Measurements from ENCODE around the gene SMCO1.

The SMCO1 gene

DNA sequence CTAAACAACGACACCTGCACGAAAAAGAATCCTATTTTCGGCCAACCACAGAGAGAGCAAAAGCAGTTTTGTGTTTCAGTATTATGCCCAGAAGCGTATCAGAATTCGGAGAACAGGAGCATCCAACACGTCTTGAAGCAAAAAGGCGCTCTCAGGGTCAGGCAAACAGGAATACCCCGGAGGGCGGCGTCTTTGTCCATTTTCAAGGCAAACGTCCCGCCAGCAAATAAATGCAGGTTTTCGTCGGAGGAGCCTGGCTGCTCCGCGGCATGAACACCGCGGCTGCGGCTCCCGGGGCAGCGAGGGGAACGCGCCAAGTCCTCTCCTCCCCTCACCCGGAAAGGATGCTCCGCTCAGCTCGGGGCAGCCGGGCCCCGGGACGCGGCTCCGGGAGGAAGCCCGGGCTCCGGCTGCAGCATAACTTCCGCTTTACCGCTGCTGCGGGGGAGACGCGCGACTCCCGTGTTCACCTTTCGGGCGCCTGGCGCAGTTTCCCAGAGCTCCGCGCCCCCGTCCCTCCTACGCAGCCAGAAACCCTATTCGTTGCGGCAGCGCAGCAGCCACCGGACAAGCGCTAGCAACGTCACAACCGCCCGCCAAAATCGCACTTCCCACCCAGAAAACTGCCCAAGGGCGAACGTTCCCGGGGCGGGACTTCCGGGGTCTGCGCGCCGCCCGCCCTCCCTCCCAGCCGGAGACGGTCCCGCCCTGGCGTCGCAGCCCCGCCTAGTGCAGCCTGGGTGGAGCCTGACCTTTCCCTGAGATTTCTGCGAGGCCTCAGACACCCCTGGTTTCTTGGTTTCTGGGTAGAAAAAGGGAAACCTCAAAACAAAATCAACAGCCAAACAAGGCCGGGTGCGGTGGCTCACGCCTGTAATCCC is 11.7 kb downstream of the SMCO1 start, which contains the start of gene RNF168 (continued):
- TF ChIP-seq TCF7L2 (IDR thresholded peaks at IDR 0.05; ENCODE audit: borderline replicate concordance, low read depth, low read length) (no peak), ZNF624 (tag by site-specific recombination; IDR thresholded peaks at IDR 0.05) (no peak), ZXDB (tag by site-specific recombination; IDR thresholded peaks at IDR 0.05) (peak; percentile 76), HOXD13 (CRISPR knock-in tag; IDR thresholded peaks at IDR 0.05; ENCODE audit: borderline replicate concordance) (no peak), KLF9 (tag by site-specific recombination; IDR thresholded peaks at IDR 0.05; ENCODE audit: low read depth) (peak; percentile 48), ZNF660 (tag by site-specific recombination; IDR thresholded peaks at IDR 0.05) (no peak; the same call in 1 of the 2 replicates), ZNF394 (tag by site-specific recombination; IDR thresholded peaks at IDR 0.05; ENCODE audit: borderline replicate concordance) (peak; percentile 19; the same call in 1 of the 2 replicates), ZNF843 (tag by site-specific recombination; IDR thresholded peaks at IDR 0.05) (no peak), ZNF416 (tag by site-specific recombination; IDR thresholded peaks at IDR 0.05) (no peak), ZNF138 (tag by site-specific recombination; IDR thresholded peaks at IDR 0.05; ENCODE audit: borderline replicate concordance) (no peak), ZNF623 (tag by site-specific recombination; IDR thresholded peaks at IDR 0.05) (no peak), ZNF302 (tag by site-specific recombination; IDR thresholded peaks at IDR 0.05; ENCODE audit: low read depth) (no peak), ZNF266 (tag by site-specific recombination; IDR thresholded peaks at IDR 0.05; ENCODE audit: low read depth) (no peak), WT1 (tag by site-specific recombination; IDR thresholded peaks at IDR 0.05) (peak; percentile 57; the same call in 1 of the 2 replicates), ZNF423 (tag by site-specific recombination; IDR thresholded peaks at IDR 0.05) (no peak), ZNF23 (tag by site-specific recombination; IDR thresholded peaks at IDR 0.05; ENCODE audit: borderline replicate concordance) (no peak), ZNF76 (tag by site-specific recombination; IDR thresholded peaks at IDR 0.05; ENCODE audit: borderline replicate concordance, low read depth) (peak; percentile 85; the same call in 1 of the 2 replicates), ZNF791 (tag by site-specific recombination; IDR thresholded peaks at IDR 0.05) (no peak), ZNF184 (tag by site-specific recombination; IDR thresholded peaks at IDR 0.05) (no peak), ZNF211 (tag by site-specific recombination; IDR thresholded peaks at IDR 0.05; ENCODE audit: low read depth) (no peak), HOXC10 (CRISPR knock-in tag; IDR thresholded peaks at IDR 0.05) (no peak)
- TF ChIP-seq, protein P1, sequence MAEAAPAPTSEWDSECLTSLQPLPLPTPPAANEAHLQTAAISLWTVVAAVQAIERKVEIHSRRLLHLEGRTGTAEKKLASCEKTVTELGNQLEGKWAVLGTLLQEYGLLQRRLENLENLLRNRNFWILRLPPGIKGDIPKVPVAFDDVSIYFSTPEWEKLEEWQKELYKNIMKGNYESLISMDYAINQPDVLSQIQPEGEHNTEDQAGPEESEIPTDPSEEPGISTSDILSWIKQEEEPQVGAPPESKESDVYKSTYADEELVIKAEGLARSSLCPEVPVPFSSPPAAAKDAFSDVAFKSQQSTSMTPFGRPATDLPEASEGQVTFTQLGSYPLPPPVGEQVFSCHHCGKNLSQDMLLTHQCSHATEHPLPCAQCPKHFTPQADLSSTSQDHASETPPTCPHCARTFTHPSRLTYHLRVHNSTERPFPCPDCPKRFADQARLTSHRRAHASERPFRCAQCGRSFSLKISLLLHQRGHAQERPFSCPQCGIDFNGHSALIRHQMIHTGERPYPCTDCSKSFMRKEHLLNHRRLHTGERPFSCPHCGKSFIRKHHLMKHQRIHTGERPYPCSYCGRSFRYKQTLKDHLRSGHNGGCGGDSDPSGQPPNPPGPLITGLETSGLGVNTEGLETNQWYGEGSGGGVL (tag by site-specific recombination; IDR thresholded peaks at IDR 0.05), result no peak
- TF ChIP-seq, protein P2, sequence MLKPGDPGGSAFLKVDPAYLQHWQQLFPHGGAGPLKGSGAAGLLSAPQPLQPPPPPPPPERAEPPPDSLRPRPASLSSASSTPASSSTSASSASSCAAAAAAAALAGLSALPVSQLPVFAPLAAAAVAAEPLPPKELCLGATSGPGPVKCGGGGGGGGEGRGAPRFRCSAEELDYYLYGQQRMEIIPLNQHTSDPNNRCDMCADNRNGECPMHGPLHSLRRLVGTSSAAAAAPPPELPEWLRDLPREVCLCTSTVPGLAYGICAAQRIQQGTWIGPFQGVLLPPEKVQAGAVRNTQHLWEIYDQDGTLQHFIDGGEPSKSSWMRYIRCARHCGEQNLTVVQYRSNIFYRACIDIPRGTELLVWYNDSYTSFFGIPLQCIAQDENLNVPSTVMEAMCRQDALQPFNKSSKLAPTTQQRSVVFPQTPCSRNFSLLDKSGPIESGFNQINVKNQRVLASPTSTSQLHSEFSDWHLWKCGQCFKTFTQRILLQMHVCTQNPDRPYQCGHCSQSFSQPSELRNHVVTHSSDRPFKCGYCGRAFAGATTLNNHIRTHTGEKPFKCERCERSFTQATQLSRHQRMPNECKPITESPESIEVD (tag by site-specific recombination; IDR thresholded peaks at IDR 0.05), result no peak
- TF ChIP-seq, protein P3, sequence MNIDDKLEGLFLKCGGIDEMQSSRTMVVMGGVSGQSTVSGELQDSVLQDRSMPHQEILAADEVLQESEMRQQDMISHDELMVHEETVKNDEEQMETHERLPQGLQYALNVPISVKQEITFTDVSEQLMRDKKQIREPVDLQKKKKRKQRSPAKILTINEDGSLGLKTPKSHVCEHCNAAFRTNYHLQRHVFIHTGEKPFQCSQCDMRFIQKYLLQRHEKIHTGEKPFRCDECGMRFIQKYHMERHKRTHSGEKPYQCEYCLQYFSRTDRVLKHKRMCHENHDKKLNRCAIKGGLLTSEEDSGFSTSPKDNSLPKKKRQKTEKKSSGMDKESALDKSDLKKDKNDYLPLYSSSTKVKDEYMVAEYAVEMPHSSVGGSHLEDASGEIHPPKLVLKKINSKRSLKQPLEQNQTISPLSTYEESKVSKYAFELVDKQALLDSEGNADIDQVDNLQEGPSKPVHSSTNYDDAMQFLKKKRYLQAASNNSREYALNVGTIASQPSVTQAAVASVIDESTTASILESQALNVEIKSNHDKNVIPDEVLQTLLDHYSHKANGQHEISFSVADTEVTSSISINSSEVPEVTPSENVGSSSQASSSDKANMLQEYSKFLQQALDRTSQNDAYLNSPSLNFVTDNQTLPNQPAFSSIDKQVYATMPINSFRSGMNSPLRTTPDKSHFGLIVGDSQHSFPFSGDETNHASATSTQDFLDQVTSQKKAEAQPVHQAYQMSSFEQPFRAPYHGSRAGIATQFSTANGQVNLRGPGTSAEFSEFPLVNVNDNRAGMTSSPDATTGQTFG (tag by site-specific recombination; IDR thresholded peaks at IDR 0.05; ENCODE audit: borderline replicate concordance), result no peak
- TF ChIP-seq, protein P4, sequence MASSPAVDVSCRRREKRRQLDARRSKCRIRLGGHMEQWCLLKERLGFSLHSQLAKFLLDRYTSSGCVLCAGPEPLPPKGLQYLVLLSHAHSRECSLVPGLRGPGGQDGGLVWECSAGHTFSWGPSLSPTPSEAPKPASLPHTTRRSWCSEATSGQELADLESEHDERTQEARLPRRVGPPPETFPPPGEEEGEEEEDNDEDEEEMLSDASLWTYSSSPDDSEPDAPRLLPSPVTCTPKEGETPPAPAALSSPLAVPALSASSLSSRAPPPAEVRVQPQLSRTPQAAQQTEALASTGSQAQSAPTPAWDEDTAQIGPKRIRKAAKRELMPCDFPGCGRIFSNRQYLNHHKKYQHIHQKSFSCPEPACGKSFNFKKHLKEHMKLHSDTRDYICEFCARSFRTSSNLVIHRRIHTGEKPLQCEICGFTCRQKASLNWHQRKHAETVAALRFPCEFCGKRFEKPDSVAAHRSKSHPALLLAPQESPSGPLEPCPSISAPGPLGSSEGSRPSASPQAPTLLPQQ (tag by site-specific recombination; IDR thresholded peaks at IDR 0.05), result 0 out of 2 replicates have a peak, but pooled peaks have one; percentile 27
- TF ChIP-seq, protein P5, sequence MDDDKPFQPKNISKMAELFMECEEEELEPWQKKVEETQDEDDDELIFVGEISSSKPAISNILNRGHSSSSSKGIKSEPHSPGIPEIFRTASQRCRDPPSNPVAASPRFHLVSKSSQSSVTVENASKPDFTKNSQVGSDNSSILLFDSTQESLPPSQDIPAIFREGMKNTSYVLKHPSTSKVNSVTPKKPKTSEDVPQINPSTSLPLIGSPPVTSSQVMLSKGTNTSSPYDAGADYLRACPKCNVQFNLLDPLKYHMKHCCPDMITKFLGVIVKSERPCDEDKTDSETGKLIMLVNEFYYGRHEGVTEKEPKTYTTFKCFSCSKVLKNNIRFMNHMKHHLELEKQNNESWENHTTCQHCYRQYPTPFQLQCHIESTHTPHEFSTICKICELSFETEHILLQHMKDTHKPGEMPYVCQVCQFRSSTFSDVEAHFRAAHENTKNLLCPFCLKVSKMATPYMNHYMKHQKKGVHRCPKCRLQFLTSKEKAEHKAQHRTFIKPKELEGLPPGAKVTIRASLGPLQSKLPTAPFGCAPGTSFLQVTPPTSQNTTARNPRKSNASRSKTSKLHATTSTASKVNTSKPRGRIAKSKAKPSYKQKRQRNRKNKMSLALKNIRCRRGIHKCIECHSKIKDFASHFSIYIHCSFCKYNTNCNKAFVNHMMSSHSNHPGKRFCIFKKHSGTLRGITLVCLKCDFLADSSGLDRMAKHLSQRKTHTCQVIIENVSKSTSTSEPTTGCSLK (tag by site-specific recombination; IDR thresholded peaks at IDR 0.05), result no peak
- TF ChIP-seq, protein P6, sequence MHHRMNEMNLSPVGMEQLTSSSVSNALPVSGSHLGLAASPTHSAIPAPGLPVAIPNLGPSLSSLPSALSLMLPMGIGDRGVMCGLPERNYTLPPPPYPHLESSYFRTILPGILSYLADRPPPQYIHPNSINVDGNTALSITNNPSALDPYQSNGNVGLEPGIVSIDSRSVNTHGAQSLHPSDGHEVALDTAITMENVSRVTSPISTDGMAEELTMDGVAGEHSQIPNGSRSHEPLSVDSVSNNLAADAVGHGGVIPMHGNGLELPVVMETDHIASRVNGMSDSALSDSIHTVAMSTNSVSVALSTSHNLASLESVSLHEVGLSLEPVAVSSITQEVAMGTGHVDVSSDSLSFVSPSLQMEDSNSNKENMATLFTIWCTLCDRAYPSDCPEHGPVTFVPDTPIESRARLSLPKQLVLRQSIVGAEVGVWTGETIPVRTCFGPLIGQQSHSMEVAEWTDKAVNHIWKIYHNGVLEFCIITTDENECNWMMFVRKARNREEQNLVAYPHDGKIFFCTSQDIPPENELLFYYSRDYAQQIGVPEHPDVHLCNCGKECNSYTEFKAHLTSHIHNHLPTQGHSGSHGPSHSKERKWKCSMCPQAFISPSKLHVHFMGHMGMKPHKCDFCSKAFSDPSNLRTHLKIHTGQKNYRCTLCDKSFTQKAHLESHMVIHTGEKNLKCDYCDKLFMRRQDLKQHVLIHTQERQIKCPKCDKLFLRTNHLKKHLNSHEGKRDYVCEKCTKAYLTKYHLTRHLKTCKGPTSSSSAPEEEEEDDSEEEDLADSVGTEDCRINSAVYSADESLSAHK (tag by site-specific recombination; IDR thresholded peaks at IDR 0.05), result no peak; the same call in 1 of the 2 replicates
